HG03159 (cell line): ENCODE results near the gene NCK2.
A peak's percentile ranks its signal among the peaks of the same experiment; 100 is the strongest.

Source experiments
- ATAC-seq: cut with Tn5 transposase; IDR thresholded peaks from one replicate; pipeline ENCODE4 v1.9.1; 2021; ENCODE audit warnings: mild to moderate bottlenecking, moderate library complexity; ENCODE audit not compliant: unreplicated experiment

NCK2 gene

GRCh38 chr2:105734762-105735538 lies 9.8 kb upstream of the NCK2 start:
- ATAC-seq: no peak

- ATAC-seq: no peak
Observed at GRCh38 chr2:105736145-105736544, 8.6 kb upstream of the NCK2 start.

- ATAC-seq: no peak
Observed at GRCh38 chr2:105737980-105738657, 6.6 kb upstream of the NCK2 start.

GRCh38 chr2:105738658-105739241 lies 6.0 kb upstream of the NCK2 start:
- ATAC-seq: peak; percentile 69

GRCh38 chr2:105739426-105739825 lies 5.3 kb upstream of the NCK2 start:
- no peak for ATAC-seq

GRCh38 chr2:105739944-105740530 lies 4.7 kb upstream of the NCK2 start:
- no peak for ATAC-seq

GRCh38 chr2:105741174-105741573 lies 3.5 kb upstream of the NCK2 start:
- no peak for ATAC-seq

GRCh38 chr2:105741617-105742016 lies 3.1 kb upstream of the NCK2 start:
- no peak for ATAC-seq

- peak; percentile 58 for ATAC-seq
Observed at GRCh38 chr2:105744091-105744908, 412 bp upstream of the NCK2 start.

- ATAC-seq: peak; percentile 55
Observed at GRCh38 chr2:105746177-105747080, 1.7 kb downstream of the NCK2 start.

GRCh38 chr2:105747254-105747894 lies 2.7 kb downstream of the NCK2 start:
- no peak for ATAC-seq

- no peak for ATAC-seq
Observed at GRCh38 chr2:105747991-105748390, 3.3 kb downstream of the NCK2 start.

- ATAC-seq: no peak
Observed at GRCh38 chr2:105748566-105748965, 3.9 kb downstream of the NCK2 start.

- ATAC-seq: no peak
Observed at GRCh38 chr2:105749583-105750400, 5.1 kb downstream of the NCK2 start.

- ATAC-seq: no peak
Observed at GRCh38 chr2:105750735-105751134, 6.0 kb downstream of the NCK2 start.

- ATAC-seq: no peak
Observed at GRCh38 chr2:105751272-105751671, 6.6 kb downstream of the NCK2 start.

- no peak for ATAC-seq
Observed at GRCh38 chr2:105752691-105753358, 8.1 kb downstream of the NCK2 start.

- no peak for ATAC-seq
Observed at GRCh38 chr2:105753380-105753779, 8.7 kb downstream of the NCK2 start.
